ENCODE results near the gene GLIPR1.
"Not testable (repeated sequence)": the region's sequence is repeated elsewhere in the genome, so short reads cannot be mapped to it uniquely, and the experiment has no call there.

The GLIPR1 gene

GRCh38 chr12:75480469-75480949, at the start of gene GLIPR1:
Gene GLIPR1, plus strand, starts transcription at chr12:75480755. Its CDS starts 126 bp downstream, at chr12:75480881.
- DNase-seq, result peak; percentile 89

- no peak for DNase-seq
These were observed 47.6 kb upstream of the GLIPR1 start for GRCh38 chr12:75432924-75433323.

- DNase-seq, result no peak
These were observed 43.0 kb upstream of the GLIPR1 start for GRCh38 chr12:75437564-75437963.

GRCh38 chr12:75438059-75438754, 42.3 kb upstream of the GLIPR1 start:
- peak; percentile 66 for DNase-seq

- DNase-seq, result no peak
These were observed 41.5 kb upstream of the GLIPR1 start for GRCh38 chr12:75439048-75439447.

- no peak for DNase-seq
These were observed 40.6 kb upstream of the GLIPR1 start for GRCh38 chr12:75439930-75440329.

- DNase-seq, result not testable (repeated sequence)
These were observed 38.7 kb upstream of the GLIPR1 start for GRCh38 chr12:75441687-75442449.

GRCh38 chr12:75442454-75442853, 38.1 kb upstream of the GLIPR1 start:
- not testable (repeated sequence) for DNase-seq

- no peak for DNase-seq
These were observed 36.8 kb upstream of the GLIPR1 start for GRCh38 chr12:75443709-75444108.

- DNase-seq, result no peak
These were observed 36.0 kb upstream of the GLIPR1 start for GRCh38 chr12:75444429-75445136.

GRCh38 chr12:75445137-75445507, 35.4 kb upstream of the GLIPR1 start:
- DNase-seq, result not testable (repeated sequence)

GRCh38 chr12:75446857-75447256, 33.7 kb upstream of the GLIPR1 start:
- no peak for DNase-seq

GRCh38 chr12:75447691-75448393, 32.7 kb upstream of the GLIPR1 start:
- DNase-seq, result no peak

GRCh38 chr12:75452675-75453330, 27.8 kb upstream of the GLIPR1 start:
- DNase-seq, result no peak

- DNase-seq, result no peak
These were observed 24.7 kb upstream of the GLIPR1 start for GRCh38 chr12:75455839-75456238.

GRCh38 chr12:75457191-75457590, 23.4 kb upstream of the GLIPR1 start:
- no peak for DNase-seq

GRCh38 chr12:75457866-75458265, 22.7 kb upstream of the GLIPR1 start:
- DNase-seq, result not testable (repeated sequence)

GRCh38 chr12:75459755-75460154, 20.8 kb upstream of the GLIPR1 start:
- DNase-seq, result no peak

GRCh38 chr12:75460204-75460603, 20.4 kb upstream of the GLIPR1 start:
- no peak for DNase-seq

- DNase-seq, result no peak
These were observed 8.4 kb upstream of the GLIPR1 start for GRCh38 chr12:75471902-75472890.

GRCh38 chr12:75474116-75474515, 6.4 kb upstream of the GLIPR1 start:
- no peak for DNase-seq
